ENCODE results near the gene LRCH1. TPM values are rescaled to one million over a fixed set of nuclear protein-coding genes. Genes with fewer than 3 reads are reported as not detected.

LRCH1 gene
- total and polyA plus RNA-seq, 2 experiments from 2014 or later, result 6.0 to 14.6 TPM

GRCh38 chr13:46663206-46664037 is 110.5 kb downstream of the LRCH1 start:
- no peaks in the 10 kb centered on the region for H3K36me3 ChIP-seq
- no peak for DNase-seq (ENCODE audit: low read depth in 1 of 2, low spot score in 1 of 2)
- H3K27me3 ChIP-seq, result no peaks in the 10 kb centered on the region
- no peak overlapping the region for H3K27ac ChIP-seq
- no peak for TF ChIP-seq CTCF (IDR thresholded peaks at IDR 0.05; ENCODE audit: low read depth, low read length)
- no peak overlapping the region for H3K4me3 ChIP-seq
- peaks cover 55% of the 10 kb centered on the region for H3K4me1 ChIP-seq (ENCODE audit: low read depth)
- H3K9me3 ChIP-seq (ENCODE audit: low read depth), result no peaks in the 10 kb centered on the region

GRCh38 chr13:46664195-46664594 is 111.2 kb downstream of the LRCH1 start:
- no peak overlapping the region for H3K27ac ChIP-seq
- H3K4me1 ChIP-seq (ENCODE audit: low read depth), result peaks cover 55% of the 10 kb centered on the region
- H3K27me3 ChIP-seq, result no peaks in the 10 kb centered on the region
- H3K9me3 ChIP-seq (ENCODE audit: low read depth), result no peaks in the 10 kb centered on the region
- TF ChIP-seq CTCF (IDR thresholded peaks at IDR 0.05; ENCODE audit: low read depth, low read length), result no peak
- no peaks in the 10 kb centered on the region for H3K36me3 ChIP-seq
- no peak for DNase-seq (ENCODE audit: low read depth in 1 of 2, low spot score in 1 of 2)
- no peak overlapping the region for H3K4me3 ChIP-seq

DNA sequence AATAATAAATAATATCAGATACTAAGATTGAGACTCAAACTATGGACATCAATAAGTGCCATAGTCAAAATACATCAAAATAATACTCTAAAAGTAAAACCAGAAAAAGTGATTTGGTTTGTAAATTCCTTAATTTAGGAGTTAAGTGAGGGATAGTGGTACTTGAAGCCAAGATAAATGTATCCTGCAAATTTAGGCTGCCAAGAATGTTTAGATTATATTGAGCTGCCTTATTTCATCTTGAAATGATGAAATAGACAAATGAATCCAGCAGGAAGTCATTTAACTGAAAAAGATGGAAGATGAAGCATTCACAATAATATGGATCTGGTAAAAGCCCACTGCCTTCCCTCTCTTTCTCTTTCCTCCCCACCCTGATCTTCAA is 112.3 kb downstream of the LRCH1 start:
- H3K36me3 ChIP-seq, result no peaks in the 10 kb centered on the region
- no peak for TF ChIP-seq CTCF (IDR thresholded peaks at IDR 0.05; ENCODE audit: low read depth, low read length)
- no peak for DNase-seq (ENCODE audit: low read depth in 1 of 2, low spot score in 1 of 2)
- H3K4me1 ChIP-seq (ENCODE audit: low read depth), result peaks cover 55% of the 10 kb centered on the region
- no peaks in the 10 kb centered on the region for H3K9me3 ChIP-seq (ENCODE audit: low read depth)
- no peaks in the 10 kb centered on the region for H3K27me3 ChIP-seq
- H3K27ac ChIP-seq, result peak overlapping the region; percentile 79
- no peak overlapping the region for H3K4me3 ChIP-seq

- peak overlapping the region; percentile 79 for H3K27ac ChIP-seq
- TF ChIP-seq CTCF (IDR thresholded peaks at IDR 0.05; ENCODE audit: low read depth, low read length), result no peak
- H3K4me1 ChIP-seq (ENCODE audit: low read depth), result peaks cover 55% of the 10 kb centered on the region
- DNase-seq (ENCODE audit: low read depth in 1 of 2, low spot score in 1 of 2), result no peak
- H3K27me3 ChIP-seq, result no peaks in the 10 kb centered on the region
- H3K9me3 ChIP-seq (ENCODE audit: low read depth), result no peaks in the 10 kb centered on the region
- H3K4me3 ChIP-seq, result no peak overlapping the region
- H3K36me3 ChIP-seq, result no peaks in the 10 kb centered on the region
Measured at GRCh38 chr13:46665633-46666482, 112.9 kb downstream of the LRCH1 start.

- peak; percentile 4 for TF ChIP-seq CTCF (IDR thresholded peaks at IDR 0.05; ENCODE audit: low read depth, low read length)
- Histone ChIP-seq H3K27ac (peak overlapping the region; percentile 79), H3K9me3 (ENCODE audit: low read depth) (no peaks in the 10 kb centered on the region), H3K36me3 (no peaks in the 10 kb centered on the region), H3K4me1 (ENCODE audit: low read depth) (peaks cover 55% of the 10 kb centered on the region), H3K4me3 (no peak overlapping the region), H3K27me3 (no peaks in the 10 kb centered on the region)
- peak in 1 of 2 donors; percentile 66 for DNase-seq (ENCODE audit: low read depth in 1 of 2, low spot score in 1 of 2)
Measured at GRCh38 chr13:46666727-46667456, 113.9 kb downstream of the LRCH1 start.

Data from cardiac muscle cell (in vitro differentiated cells and primary cell).